GM12892 (cell line): Measurements from ENCODE around the gene SLC26A4.

Experiments
- POLR2A ChIP-seq: IDR thresholded peaks from 2 replicates; pipeline ENCODE4 v1.6.1; 2011; ENCODE audit warnings: low read depth, low read length, control low read depth
- POLR2AphosphoS5 ChIP-seq: IDR thresholded peaks from 2 replicates; pipeline ENCODE4 v1.6.1; 2011; ENCODE audit warnings: low read depth, low read length, control low read depth
- TAF1 ChIP-seq: IDR thresholded peaks from 2 replicates; pipeline ENCODE4 v1.6.1; 2011; ENCODE audit warnings: low read depth, mild to moderate bottlenecking, control low read depth, low read length, borderline replicate concordance

DNA sequence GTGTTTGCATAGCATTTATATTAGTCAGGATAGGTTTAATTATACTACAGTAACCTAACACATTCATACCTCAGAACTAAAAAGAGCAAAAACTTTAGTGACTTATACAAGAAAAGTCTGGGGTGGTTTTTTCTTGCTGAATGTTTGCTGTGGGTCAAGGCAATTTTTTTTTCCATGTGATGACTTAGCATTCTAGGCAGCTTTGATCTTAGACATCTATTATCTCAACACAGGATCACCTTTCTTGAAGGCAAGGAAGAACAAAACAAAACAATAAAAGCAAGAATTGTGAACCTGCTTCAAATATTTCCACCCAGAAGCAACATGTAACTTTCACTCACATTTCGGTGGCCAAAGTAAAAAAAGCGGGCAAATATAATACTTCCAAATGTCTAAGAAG lies 62.6 kb downstream of the SLC26A4 start:
- TF ChIP-seq TAF1 (no peak), POLR2AphosphoS5 (no peak), POLR2A (no peak)
